C4-2B (cell line): ENCODE results near the gene TMEM44.

ENCODE experiments used
- H3K27ac ChIP-seq: fragments of 450-650 bp; 2 replicates; pipeline ENCODE4 v1.5.1; 2017
- CTCF ChIP-seq: fragments of 450-650 bp; conservative IDR thresholded peaks from 2 replicates; pipeline ENCODE4 v1.5.1; 2017; ENCODE audit warnings: mild to moderate bottlenecking
- ZFX ChIP-seq: fragments of 450-650 bp; IDR thresholded peaks from 2 replicates; pipeline ENCODE4 v1.6.1; 2017

The TMEM44 gene

GRCh38 chr3:194675081-194675640 is 41.9 kb upstream of the TMEM44 start:
- no peak overlapping the region for H3K27ac ChIP-seq
- TF ChIP-seq ZFX (no peak), CTCF (no peak)

DNA sequence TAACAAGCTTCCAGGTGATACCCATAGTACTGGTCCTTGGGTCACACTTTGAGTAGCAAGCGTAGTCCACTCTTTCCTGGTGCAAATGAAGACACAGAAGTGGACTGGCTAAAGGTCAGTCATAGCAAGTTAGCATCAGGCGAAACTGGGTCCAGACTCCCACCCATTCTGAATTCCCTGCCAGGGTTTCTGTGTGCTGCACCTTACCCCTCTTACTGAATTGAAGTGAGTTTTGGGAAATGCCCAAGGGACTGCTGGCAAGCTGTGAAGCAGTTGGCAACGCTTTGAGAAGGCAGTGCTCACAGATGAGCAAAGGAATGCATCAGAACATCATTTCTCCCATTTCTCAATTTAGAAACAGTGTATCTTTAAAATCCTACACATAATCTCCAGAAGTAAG is 40.5 kb upstream of the TMEM44 start:
- H3K27ac ChIP-seq = no peak overlapping the region
- no peak for TF ChIP-seq CTCF
- no peak for TF ChIP-seq ZFX

DNA sequence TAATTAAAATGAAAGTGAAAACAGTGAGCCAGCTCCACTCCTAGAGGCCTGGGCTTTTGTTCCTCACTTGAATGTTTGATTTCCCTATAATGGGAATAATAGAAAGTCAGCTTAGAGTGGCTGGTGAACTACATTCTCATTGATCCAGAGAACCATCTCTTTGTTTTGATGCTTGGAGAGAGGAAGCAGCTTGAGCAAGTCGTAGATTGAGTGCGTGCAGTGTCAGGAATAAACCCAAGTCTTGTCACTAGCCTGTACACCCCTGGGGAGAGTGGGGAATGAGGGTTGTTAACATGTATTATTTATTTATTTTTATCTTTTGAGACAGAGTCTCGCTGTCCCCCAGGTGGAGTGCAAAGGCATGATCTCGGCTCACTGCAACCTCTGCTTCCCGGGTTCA is 39.7 kb upstream of the TMEM44 start:
- TF ChIP-seq ZFX (no peak), CTCF (no peak)
- H3K27ac ChIP-seq = peak overlapping the region; percentile 76

GRCh38 chr3:194671900-194672808 is 38.9 kb upstream of the TMEM44 start, which contains the start of gene LSG1:
LSG1 (minus strand) TSS chr3:194672191; CDS start chr3:194672162, 29 bp downstream.
- TF ChIP-seq CTCF = 0 out of 2 replicates have a peak, but pooled peaks have one; percentile 1
- TF ChIP-seq ZFX = no peak
- peak within 1 kb of the TSS; percentile 76 for H3K27ac ChIP-seq

- peak overlapping the region; percentile 76 for H3K27ac ChIP-seq
- TF ChIP-seq ZFX (no peak), CTCF (peak; percentile 90)
Measured at GRCh38 chr3:194671511-194671899, 38.3 kb upstream of the TMEM44 start.

- no peak for TF ChIP-seq CTCF
- no peak for TF ChIP-seq ZFX
- no peak overlapping the region for H3K27ac ChIP-seq
Measured at GRCh38 chr3:194667363-194667762, 34.1 kb upstream of the TMEM44 start.

GRCh38 chr3:194664857-194665256 is 31.6 kb upstream of the TMEM44 start:
- H3K27ac ChIP-seq = no peak overlapping the region
- no peak for TF ChIP-seq CTCF
- TF ChIP-seq ZFX = no peak
